Measurements from ENCODE around the gene C1GALT1. TPM values are rescaled to one million over a fixed set of nuclear protein-coding genes. Genes with fewer than 3 reads are reported as not detected.

C1GALT1 gene
- polyA plus RNA-seq, 1 donor (not counting 4 experiments of a cell fraction or from before 2014, with no cell fraction given), result 44.3 TPM

- Histone ChIP-seq H3K79me2 (ENCODE audit: control insufficient read depth, insufficient read depth, low read length) (no peaks in the 10 kb centered on the region), H3K4me3 (ENCODE audit: control insufficient read depth in 2 of 3, extremely low read depth in 1 of 3, insufficient read depth in 2 of 3, low read depth in 1 of 3, low read length in 3 of 3) (no peak overlapping the region), H3K36me3 (ENCODE audit: control insufficient read depth in 2 of 2, extremely low read depth in 1 of 2, insufficient read depth in 2 of 2, low read length in 2 of 2) (no peaks in the 10 kb centered on the region), H2AFZ (ENCODE audit: control insufficient read depth, low read length) (no peak overlapping the region), H4K20me1 (ENCODE audit: control insufficient read depth, extremely low read depth, insufficient read depth, low read length) (no peaks in the 10 kb centered on the region), H3K27me3 (ENCODE audit: control insufficient read depth, extremely low read depth, insufficient read depth, low read length) (no peaks in the 10 kb centered on the region), H3K27ac (ENCODE audit: control insufficient read depth, insufficient read depth, low read length) (no peak overlapping the region), H3K9me1 (ENCODE audit: control insufficient read depth, extremely low read depth, insufficient read depth, low read length) (no peaks in the 10 kb centered on the region), H3K9me3 (ENCODE audit: control insufficient read depth, low read depth, low read length) (no peaks in the 10 kb centered on the region), H3K9ac (ENCODE audit: control insufficient read depth, extremely low read depth, insufficient read depth, low read length) (no peak overlapping the region), H3K4me1 (ENCODE audit: control insufficient read depth, extremely low read depth, insufficient read depth, low read length) (no peaks in the 10 kb centered on the region), H3K4me2 (ENCODE audit: control insufficient read depth, extremely low read depth, insufficient read depth, low read depth, low read length) (no peak overlapping the region)
- no peak for DNase-seq (ENCODE audit: low read depth, low spot score)
- dilution Hi-C loops (cut with MboI; ENCODE audit: extremely low pct_ligation_motif_present, low sequenced_read_pairs), result no loop called here
- TF ChIP-seq EZH2 (IDR thresholded peaks at IDR 0.05; ENCODE audit: low read length), result no peak
- TF ChIP-seq, protein P1, sequence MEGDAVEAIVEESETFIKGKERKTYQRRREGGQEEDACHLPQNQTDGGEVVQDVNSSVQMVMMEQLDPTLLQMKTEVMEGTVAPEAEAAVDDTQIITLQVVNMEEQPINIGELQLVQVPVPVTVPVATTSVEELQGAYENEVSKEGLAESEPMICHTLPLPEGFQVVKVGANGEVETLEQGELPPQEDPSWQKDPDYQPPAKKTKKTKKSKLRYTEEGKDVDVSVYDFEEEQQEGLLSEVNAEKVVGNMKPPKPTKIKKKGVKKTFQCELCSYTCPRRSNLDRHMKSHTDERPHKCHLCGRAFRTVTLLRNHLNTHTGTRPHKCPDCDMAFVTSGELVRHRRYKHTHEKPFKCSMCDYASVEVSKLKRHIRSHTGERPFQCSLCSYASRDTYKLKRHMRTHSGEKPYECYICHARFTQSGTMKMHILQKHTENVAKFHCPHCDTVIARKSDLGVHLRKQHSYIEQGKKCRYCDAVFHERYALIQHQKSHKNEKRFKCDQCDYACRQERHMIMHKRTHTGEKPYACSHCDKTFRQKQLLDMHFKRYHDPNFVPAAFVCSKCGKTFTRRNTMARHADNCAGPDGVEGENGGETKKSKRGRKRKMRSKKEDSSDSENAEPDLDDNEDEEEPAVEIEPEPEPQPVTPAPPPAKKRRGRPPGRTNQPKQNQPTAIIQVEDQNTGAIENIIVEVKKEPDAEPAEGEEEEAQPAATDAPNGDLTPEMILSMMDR (optimal IDR thresholded peaks at IDR 0.05 in 1 of 3, IDR thresholded peaks at IDR 0.05 in 1 of 3, conservative IDR thresholded peaks at IDR 0.05 in 1 of 3; ENCODE audit: extremely low read depth in 1 of 3, insufficient read depth in 2 of 3, low read length in 3 of 3), result no peak
- no peak for FAIRE-seq
Measured at GRCh38 chr7:7146837-7147236, 35.5 kb upstream of the C1GALT1 start.

- Histone ChIP-seq H3K4me3 (ENCODE audit: control insufficient read depth in 2 of 3, extremely low read depth in 1 of 3, insufficient read depth in 2 of 3, low read depth in 1 of 3, low read length in 3 of 3) (no peak overlapping the region), H4K20me1 (ENCODE audit: control insufficient read depth, extremely low read depth, insufficient read depth, low read length) (no peaks in the 10 kb centered on the region), H3K9me3 (ENCODE audit: control insufficient read depth, low read depth, low read length) (no peaks in the 10 kb centered on the region), H3K36me3 (ENCODE audit: control insufficient read depth in 2 of 2, extremely low read depth in 1 of 2, insufficient read depth in 2 of 2, low read length in 2 of 2) (no peaks in the 10 kb centered on the region), H3K4me1 (ENCODE audit: control insufficient read depth, extremely low read depth, insufficient read depth, low read length) (no peaks in the 10 kb centered on the region), H3K9ac (ENCODE audit: control insufficient read depth, extremely low read depth, insufficient read depth, low read length) (no peak overlapping the region), H3K9me1 (ENCODE audit: control insufficient read depth, extremely low read depth, insufficient read depth, low read length) (no peaks in the 10 kb centered on the region), H3K79me2 (ENCODE audit: control insufficient read depth, insufficient read depth, low read length) (no peaks in the 10 kb centered on the region), H3K27ac (ENCODE audit: control insufficient read depth, insufficient read depth, low read length) (no peak overlapping the region), H3K4me2 (ENCODE audit: control insufficient read depth, extremely low read depth, insufficient read depth, low read depth, low read length) (no peak overlapping the region), H3K27me3 (ENCODE audit: control insufficient read depth, extremely low read depth, insufficient read depth, low read length) (no peaks in the 10 kb centered on the region), H2AFZ (ENCODE audit: control insufficient read depth, low read length) (no peak overlapping the region)
- dilution Hi-C loops (cut with MboI; ENCODE audit: extremely low pct_ligation_motif_present, low sequenced_read_pairs), result no loop called here
- peak; percentile 44 for FAIRE-seq
- no peak for DNase-seq (ENCODE audit: low read depth, low spot score)
- TF ChIP-seq, protein P1 (optimal IDR thresholded peaks at IDR 0.05 in 1 of 3, IDR thresholded peaks at IDR 0.05 in 1 of 3, conservative IDR thresholded peaks at IDR 0.05 in 1 of 3; ENCODE audit: extremely low read depth in 1 of 3, insufficient read depth in 2 of 3, low read length in 3 of 3), result no peak
- no peak for TF ChIP-seq EZH2 (IDR thresholded peaks at IDR 0.05; ENCODE audit: low read length)
Measured at GRCh38 chr7:7148798-7149481, 33.4 kb upstream of the C1GALT1 start.

Data from keratinocyte (primary cell).